NCI-H460 (cell line): ENCODE measurements around the gene ZNF182. TPM values are rescaled to one million over a fixed set of nuclear protein-coding genes. Genes with fewer than 3 reads are reported as not detected.

ENCODE experiments used
- DNase-seq: peaks from one replicate; pipeline ENCODE4 v3.0.0-alpha.2; 2016; ENCODE audit warnings: low read depth; ENCODE audit errors: extremely low read depth
- total RNA-seq: library from RNA; depleted of rRNA; stranded (reverse); fragments of >200 nt; shearing (Covaris generic); gene quantifications from 2 replicates; pipeline ENCODE4 v1.2.3, GENCODE V29; 2014; rRNA removed

The ZNF182 gene
- total RNA-seq, 1 experiment from 2014 or later, result 6.6 TPM

DNA sequence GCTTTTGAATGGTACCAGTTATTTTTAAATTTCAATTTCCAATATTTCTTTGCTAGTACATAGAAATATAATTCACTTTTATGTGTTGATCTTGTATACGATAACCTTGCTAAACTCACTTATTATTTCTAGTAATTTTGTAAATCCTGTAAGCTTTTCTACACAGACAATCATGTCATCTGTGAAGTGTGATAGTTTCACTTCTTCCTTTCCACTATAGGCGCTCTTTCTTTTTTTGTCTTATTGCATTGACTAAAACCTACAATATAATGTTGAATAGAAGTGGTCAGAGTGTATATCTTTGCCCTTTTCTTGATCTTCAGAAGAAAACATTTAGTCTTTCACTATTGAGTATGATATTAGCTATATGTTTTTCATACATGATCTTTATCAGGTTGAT is 76.6 kb downstream of the ZNF182 start:
- DNase-seq, result no peak

Other genes starting within 250 kb of the ZNF182 start
- 6.5 and 8.1 TPM in 2 replicates for gene ZNF81, start 167.1 kb downstream of the ZNF182 start, total RNA-seq
- not detected in 2 replicates for gene SPACA5, start 3.0 kb upstream of the ZNF182 start, total RNA-seq
- gene ZNF630, start 67.7 kb upstream of the ZNF182 start, total RNA-seq, result 1.6 and 2.4 TPM in 2 replicates
- not detected in 2 replicates for gene SPACA5B, start 126.6 kb upstream of the ZNF182 start, total RNA-seq
- gene SSX5, start 192.8 kb upstream of the ZNF182 start, total RNA-seq, result not detected in 2 replicates